Adrenal gland (tissue), 5 donors: ENCODE data around the gene MKLN1.

Experiments used
- POLR2A ChIP-seq, 2 donors: fragments of 450-650 bp; IDR thresholded peaks; one replicate each; pipeline ENCODE4 v1.6.1; 2017; ENCODE audit warnings: antibody characterized with exemption in 2 of 2, mild to moderate bottlenecking in 2 of 2, moderate library complexity in 1 of 2
- TF ChIP-seq, protein P1 (sequence below), 6 experiments: fragments of 450-650 bp in 4 of 6; fragments of 200-600 bp in 2 of 6; sonication (generic) in 1 of 6; IDR thresholded peaks; 1 replicate in 5 of 6; 2 replicates in 1 of 6; pipeline versions ENCODE4 v1.5.1 to v1.8.0; 2016 to 2021; ENCODE audit warnings: antibody characterized with exemption in 6 of 6, mild to moderate bottlenecking in 2 of 6, moderate library complexity in 1 of 6
- donor health status: DM: no; HTN: no; CAD: no.

DNA sequence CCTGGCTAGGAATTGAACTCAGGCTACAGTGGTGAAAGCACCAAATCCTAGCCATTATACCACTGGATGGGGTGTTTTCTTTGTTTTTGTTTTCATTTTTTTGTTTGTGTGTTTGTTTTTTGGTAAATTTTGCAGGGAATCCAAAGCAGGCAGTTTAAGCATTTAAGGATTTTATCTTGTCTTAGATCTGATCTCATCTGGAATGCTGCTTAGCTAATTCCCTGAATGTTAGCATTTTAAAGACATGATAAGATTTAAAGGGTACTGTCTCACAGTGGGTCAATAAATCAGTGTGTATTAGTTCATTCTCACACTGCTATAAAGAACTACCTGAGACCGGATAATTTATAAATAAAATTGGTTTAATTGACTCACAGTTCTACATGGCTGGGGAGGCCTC is 5.6 kb upstream of the MKLN1 start:
- TF ChIP-seq, protein P1, sequence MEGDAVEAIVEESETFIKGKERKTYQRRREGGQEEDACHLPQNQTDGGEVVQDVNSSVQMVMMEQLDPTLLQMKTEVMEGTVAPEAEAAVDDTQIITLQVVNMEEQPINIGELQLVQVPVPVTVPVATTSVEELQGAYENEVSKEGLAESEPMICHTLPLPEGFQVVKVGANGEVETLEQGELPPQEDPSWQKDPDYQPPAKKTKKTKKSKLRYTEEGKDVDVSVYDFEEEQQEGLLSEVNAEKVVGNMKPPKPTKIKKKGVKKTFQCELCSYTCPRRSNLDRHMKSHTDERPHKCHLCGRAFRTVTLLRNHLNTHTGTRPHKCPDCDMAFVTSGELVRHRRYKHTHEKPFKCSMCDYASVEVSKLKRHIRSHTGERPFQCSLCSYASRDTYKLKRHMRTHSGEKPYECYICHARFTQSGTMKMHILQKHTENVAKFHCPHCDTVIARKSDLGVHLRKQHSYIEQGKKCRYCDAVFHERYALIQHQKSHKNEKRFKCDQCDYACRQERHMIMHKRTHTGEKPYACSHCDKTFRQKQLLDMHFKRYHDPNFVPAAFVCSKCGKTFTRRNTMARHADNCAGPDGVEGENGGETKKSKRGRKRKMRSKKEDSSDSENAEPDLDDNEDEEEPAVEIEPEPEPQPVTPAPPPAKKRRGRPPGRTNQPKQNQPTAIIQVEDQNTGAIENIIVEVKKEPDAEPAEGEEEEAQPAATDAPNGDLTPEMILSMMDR (IDR thresholded peaks at IDR 0.05): no peak
- TF ChIP-seq POLR2A (IDR thresholded peaks at IDR 0.05): no peak
